ENCODE measurements around the gene SDHC. TPM values are rescaled to one million over a fixed set of nuclear protein-coding genes. Genes with fewer than 3 reads are reported as not detected.

SDHC gene
- total RNA-seq: 29.3 and 39.3 TPM in 2 replicates

GRCh38 chr1:161314201-161314981, at the start of gene SDHC:
TSS of gene SDHC (plus strand) at chr1:161314381. CDS start at chr1:161314406, 25 bp downstream.

GRCh38 chr1:161309868-161310267, 4.3 kb upstream of the SDHC start, which contains the start of gene MPZ:
TSS of gene MPZ (minus strand) at chr1:161309968. CDS start at chr1:161309905, 63 bp downstream.

GRCh38 chr1:161367684-161368400, 53.7 kb downstream of the SDHC start, which contains the start of gene CFAP126:
TSS of gene CFAP126 (minus strand) at chr1:161367876. CDS start at chr1:161367868, 8 bp downstream.

Other genes starting within 250 kb of the SDHC start
- gene ARHGAP30, start 244.5 kb upstream of the SDHC start, total RNA-seq: not detected in 2 replicates
- 0.23 and 2.9 TPM in 2 replicates for gene NECTIN4, start 224.8 kb upstream of the SDHC start, total RNA-seq
- gene KLHDC9, start 216.0 kb upstream of the SDHC start, total RNA-seq: 0.68 and 2.7 TPM in 2 replicates
- 71.9 and 125 TPM in 2 replicates for gene PFDN2, start 196.3 kb upstream of the SDHC start, total RNA-seq
- 39.4 and 42.0 TPM in 2 replicates for gene NIT1, start 196.3 kb upstream of the SDHC start, total RNA-seq
- 21.9 and 23.2 TPM in 2 replicates for gene DEDD, start 181.7 kb upstream of the SDHC start, total RNA-seq
- 48.9 and 74.6 TPM in 2 replicates for gene UFC1, start 160.4 kb upstream of the SDHC start, total RNA-seq
- 7.7 and 8.5 TPM in 2 replicates for gene USP21, start 154.9 kb upstream of the SDHC start, total RNA-seq
- 8.4 and 18.0 TPM in 2 replicates for gene PPOX, start 148.0 kb upstream of the SDHC start, total RNA-seq
- 36.7 TPM in 2 replicates for gene B4GALT3, start 136.9 kb upstream of the SDHC start, total RNA-seq
- 0.08 and 1.5 TPM in 2 replicates for gene ADAMTS4, start 115.3 kb upstream of the SDHC start, total RNA-seq
- 120 and 122 TPM in 2 replicates for gene NDUFS2, start 112.0 kb upstream of the SDHC start, total RNA-seq
- 0.70 TPM in 1 of 2 replicates, not detected in the other for gene FCER1G, start 99.1 kb upstream of the SDHC start, total RNA-seq
- gene APOA2, start 90.8 kb upstream of the SDHC start, total RNA-seq: not detected in 2 replicates
- gene TOMM40L, start 88.3 kb upstream of the SDHC start, total RNA-seq: 10.1 and 16.2 TPM in 2 replicates
- not detected in 2 replicates for gene NR1I3, start 76.2 kb upstream of the SDHC start, total RNA-seq
- not detected in 2 replicates for gene PCP4L1, start 55.6 kb upstream of the SDHC start, total RNA-seq
- gene MPZ, start 4.4 kb upstream of the SDHC start, total RNA-seq: 0.61 and 0.86 TPM in 2 replicates
- not detected in 2 replicates for gene CFAP126, start 53.5 kb downstream of the SDHC start, total RNA-seq
- not detected in 2 replicates for gene FCGR2A, start 191.1 kb downstream of the SDHC start, total RNA-seq
- 0.23 and 0.27 TPM in 2 replicates for gene HSPA6, start 210.2 kb downstream of the SDHC start, total RNA-seq
- gene FCGR3A, start 235.4 kb downstream of the SDHC start, total RNA-seq: not detected in 2 replicates

Measured in hair follicular keratinocyte (primary cell).